HCT116 (cell line): ENCODE measurements around the gene NCAPH2. TPM values are rescaled to one million over a fixed set of nuclear protein-coding genes. Genes with fewer than 3 reads are reported as not detected.

ENCODE experiments used
- ATAC-seq: fragments of 200-7000 bp; cut with Tn5 transposase; 2 replicates; pipeline ENCODE4 v1.9.1; 2020; ENCODE audit warnings: mild to moderate bottlenecking, moderate library complexity
- BruUV-seq: library from RNA; stranded (reverse); fragments of 400-500 nt; replicated peaks from 2 replicates; lab custom pipeline; 2021; lab: Mats Ljungman, UMichigan
- CTCF ChIA-PET: fragments of 300-600 bp; sonication (Branson Sonifier 250); formaldehyde crosslinking; loops from one replicate; lab custom pipeline; 2021; ENCODE audit warnings: antibody characterized with exemption; lab: Charles Lee
- POLR2A ChIA-PET: fragments of 300-600, 350-600 bp; sonication (Branson Sonifier 250); formaldehyde crosslinking; loops from one replicate; lab custom pipeline; 2021; ENCODE audit warnings: antibody characterized with exemption; lab: Charles Lee
- RAD21 ChIA-PET, 2 experiments: fragments of 300-600 bp; sonication (Branson Sonifier 250); formaldehyde crosslinking; loops; one replicate each; lab custom pipeline; 2023; ENCODE audit warnings: low total read pairs in 2 of 2; ENCODE audit not compliant: uncharacterized antibody in 2 of 2, unreplicated experiment in 2 of 2, low non-redundant PET in 1 of 2; lab: Charles Lee
- DNase-seq: peaks from one replicate; pipeline ENCODE4 v3.0.0-alpha.2; 2010; ENCODE audit warnings: low read depth, low spot score
- H2AFZ ChIP-seq: fragments of 200-600 bp; shearing (Covaris generic), sonication (generic); 2 replicates; pipeline ENCODE4 v1.6.1; 2017; ENCODE audit warnings: low read depth, mixed run types, mixed read lengths, antibody characterized with exemption, low read length; ENCODE audit not compliant: poor library complexity, severe bottlenecking
- H3K27ac ChIP-seq: 2 replicates; pipeline ENCODE4 v1.5.1; 2012; ENCODE audit warnings: low read depth, low read length
- H3K27me3 ChIP-seq: fragments of 200-600 bp; sonication (generic); 2 replicates; pipeline ENCODE4 v1.6.1; 2016; ENCODE audit warnings: mixed run types, low read length, mixed read lengths; ENCODE audit not compliant: insufficient read depth
- H3K36me3 ChIP-seq, 2 experiments: fragments of 200-500 bp in 1 of 2; fragments of 200-600 bp in 1 of 2; sonication (Bioruptor generic) in 1 of 2; sonication (generic) in 1 of 2; 2 replicates each; pipeline versions ENCODE4 v1.5.1 to v1.6.1; 2014 to 2016; ENCODE audit warnings: low read length in 2 of 2, inconsistent platforms in 1 of 2, mixed read lengths in 1 of 2, mixed run types in 1 of 2; ENCODE audit not compliant: insufficient read depth in 2 of 2, control insufficient read depth in 1 of 2
- H3K4me1 ChIP-seq, 2 experiments: fragments of 200-600 bp in 1 of 2; sonication (generic) in 1 of 2; 2 replicates each; pipeline versions ENCODE4 v1.5.1 to v1.6.1; 2012 to 2017; ENCODE audit warnings: low read length in 2 of 2, inconsistent platforms in 1 of 2, mild to moderate bottlenecking in 1 of 2, mixed read lengths in 1 of 2, mixed run types in 1 of 2, moderate library complexity in 1 of 2; ENCODE audit not compliant: insufficient read depth in 2 of 2, control insufficient read depth in 1 of 2
- H3K4me2 ChIP-seq: fragments of 200-600 bp; sonication (generic); 2 replicates; pipeline ENCODE4 v1.6.1; 2017; ENCODE audit warnings: mixed run types, low read length, mixed read lengths
- H3K4me3 ChIP-seq, 2 experiments: fragments of 200-600 bp in 1 of 2; sonication (generic) in 1 of 2; replicated peaks in 1 of 2; 2 replicates each; pipeline ENCODE4 v1.5.1; 2011 to 2016; ENCODE audit warnings: low read length in 2 of 2, control low read depth in 1 of 2, low read depth in 1 of 2, mild to moderate bottlenecking in 1 of 2, mixed read lengths in 1 of 2, mixed run types in 1 of 2
- H3K79me2 ChIP-seq: fragments of 200-600 bp; sonication (generic); 2 replicates; pipeline ENCODE4 v1.6.1; 2017; ENCODE audit warnings: mild to moderate bottlenecking, mixed run types, low read length, moderate library complexity, mixed read lengths; ENCODE audit not compliant: insufficient read depth
- H3K9ac ChIP-seq: fragments of 200-600 bp; sonication (generic); 2 replicates; pipeline ENCODE4 v1.6.1; 2016; ENCODE audit warnings: low read length, mixed read lengths
- H3K9me2 ChIP-seq: fragments of 200-600 bp; sonication (generic), shearing (Covaris generic); 2 replicates; pipeline ENCODE4 v1.6.1; 2017; ENCODE audit warnings: mixed run types, mild to moderate bottlenecking, moderate library complexity; ENCODE audit not compliant: insufficient read depth
- H3K9me3 ChIP-seq, 2 experiments: fragments of 200-500 bp in 1 of 2; fragments of 200-600 bp in 1 of 2; sonication (Bioruptor generic) in 1 of 2; sonication (generic) in 1 of 2; 2 replicates each; pipeline ENCODE4 v1.6.1; 2014 to 2017; ENCODE audit warnings: low read length in 2 of 2, mixed read lengths in 2 of 2, inconsistent platforms in 1 of 2, low read depth in 1 of 2, mild to moderate bottlenecking in 1 of 2, mixed run types in 1 of 2, moderate library complexity in 1 of 2; ENCODE audit not compliant: control insufficient read depth in 1 of 2, insufficient read depth in 1 of 2
- H4K20me1 ChIP-seq: fragments of 200-600 bp; sonication (generic), shearing (Covaris generic); 2 replicates; pipeline ENCODE4 v1.6.1; 2017; ENCODE audit warnings: mixed run types, mild to moderate bottlenecking, moderate library complexity; ENCODE audit not compliant: insufficient read depth
- CTCF ChIP-seq, 3 experiments: fragments of 200-600 bp in 1 of 3; sonication (generic) in 1 of 3; IDR thresholded peaks in 2 of 3; conservative IDR thresholded peaks in 1 of 3; 2 replicates each; pipeline ENCODE4 v1.5.1; 2012 to 2017; ENCODE audit warnings: low read depth in 2 of 3, low read length in 2 of 3, antibody characterized with exemption in 1 of 3, borderline replicate concordance in 1 of 3, control low read depth in 1 of 3, mild to moderate bottlenecking in 1 of 3, mixed read lengths in 1 of 3, mixed run types in 1 of 3, moderate library complexity in 1 of 3; ENCODE audit not compliant: insufficient read depth in 1 of 3
- ZBTB33 ChIP-seq: IDR thresholded peaks from 2 replicates; pipeline ENCODE4 v1.6.1; 2011; ENCODE audit warnings: mild to moderate bottlenecking, low read length, moderate library complexity; ENCODE audit not compliant: insufficient replicate concordance; ENCODE audit errors: extremely low read depth
- intact Hi-C: fragments of 100-400 bp; cut with micrococcal nuclease; formaldehyde crosslinking; loops from 2 replicates; pipeline ENCODE4 v1.10.0; 2022
- total RNA-seq: library from RNA; stranded (reverse); gene quantifications from one replicate; pipeline ENCODE4 v1.2.1, GENCODE V29; 2021; ENCODE audit not compliant: unreplicated experiment

NCAPH2 gene
- total RNA-seq, 1 experiment from 2014 or later: 99.1 TPM

- POLR2A ChIA-PET: interaction anchor here (0.8 to 2.1 kb wide), 7 partner anchors 12 to 95 kb away, joined by 3 to 20 read pairs (median 5); partner anchors contain the start of genes CHKB, LMF2, NCAPH2 and SYCE3
- Histone ChIP-seq H4K20me1 (no peaks in the 10 kb centered on the region), H3K79me2 (peaks cover 30% of the 10 kb centered on the region), H3K4me1 (peaks cover 13 to 66% of the 10 kb centered on the region in 2 experiments; a peak in 3 of 4 replicates), H2AFZ (no peak overlapping the region), H3K27ac (peak overlapping the region; percentile 100), H3K36me3 (peaks cover 0 to 11% of the 10 kb centered on the region in 2 experiments; a peak in 2 of 4 replicates), H3K9me2 (no peaks in the 10 kb centered on the region), H3K9me3 (no peaks in the 10 kb centered on the region), H3K4me3 (peak overlapping the region; percentile 78 to 85), H3K9ac (peak overlapping the region; percentile 93), H3K27me3 (no peaks in the 10 kb centered on the region), H3K4me2 (peak overlapping the region; percentile 99)
- RAD21 ChIA-PET: interaction anchor here (0.8 to 2.2 kb wide), 4 partner anchors 18 to 126 kb away, joined by 4 to 8 read pairs (median 6); partner anchors contain the start of genes LMF2 (in 2 of the 2), NCAPH2 (in 1 of the 2) and SYCE3 (in 1 of the 2)
- CTCF ChIA-PET: interaction anchor here (0.7 to 1.7 kb wide), 19 partner anchors 11 to 377 kb away, joined by 3 to 21 read pairs (median 5); partner anchors contain the start of genes ARSA, HDAC10, KLHDC7B and LMF2
- intact Hi-C loops: loop anchor here (1.0 kb wide), 1 partner anchor 17 kb away; the partner anchor contains the start of gene NCAPH2
- ATAC-seq (peak; percentile 26), DNase-seq (no peak)
- TF ChIP-seq CTCF (IDR thresholded peaks at IDR 0.05 in 2 of 3, conservative IDR thresholded peaks at IDR 0.05 in 1 of 3; ENCODE audit: borderline replicate concordance in 1 of 3, insufficient read depth in 1 of 3, low read depth in 2 of 3, low read length in 2 of 3) (0 out of 6 replicates have a peak, but pooled peaks of 1 of the 3 experiments have one; percentile 47), ZBTB33 (no peak)
- BruUV-seq: no TSS peak
Observed at GRCh38 chr22:50525858-50526107, 17.8 kb downstream of the NCAPH2 start.
